ENCODE results near the gene MTNR1B. TPM values are rescaled to one million over a fixed set of nuclear protein-coding genes. Genes with fewer than 3 reads are reported as not detected.

Gene MTNR1B
- total and polyA plus RNA-seq, 2 donors (not counting 1 experiment from before 2014, with no cell fraction given): not detected

DNA sequence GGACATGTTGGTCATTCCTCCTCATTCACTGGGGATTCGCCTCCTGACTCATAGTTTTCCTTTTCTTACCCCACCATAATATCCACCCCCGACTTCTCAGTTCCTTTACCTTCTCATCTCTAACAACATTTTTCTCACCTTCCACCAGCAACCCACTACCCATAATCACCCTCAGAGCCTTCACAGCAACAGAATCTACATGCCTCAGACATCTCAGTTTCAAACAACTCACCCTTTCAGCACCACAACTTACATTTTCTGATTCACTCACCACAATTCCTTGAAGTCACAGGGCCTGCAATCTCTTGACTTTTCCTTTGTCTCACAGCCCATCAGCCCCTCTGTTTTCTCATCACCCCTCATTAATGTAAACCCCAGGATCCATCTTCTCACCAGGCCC lies 2.3 kb upstream of the MTNR1B start:
- no peak for TF ChIP-seq EZH2 (IDR thresholded peaks at IDR 0.05; ENCODE audit: borderline replicate concordance, insufficient read depth, low read depth, low read length, poor library complexity, severe bottlenecking)
- TF ChIP-seq, protein P1, sequence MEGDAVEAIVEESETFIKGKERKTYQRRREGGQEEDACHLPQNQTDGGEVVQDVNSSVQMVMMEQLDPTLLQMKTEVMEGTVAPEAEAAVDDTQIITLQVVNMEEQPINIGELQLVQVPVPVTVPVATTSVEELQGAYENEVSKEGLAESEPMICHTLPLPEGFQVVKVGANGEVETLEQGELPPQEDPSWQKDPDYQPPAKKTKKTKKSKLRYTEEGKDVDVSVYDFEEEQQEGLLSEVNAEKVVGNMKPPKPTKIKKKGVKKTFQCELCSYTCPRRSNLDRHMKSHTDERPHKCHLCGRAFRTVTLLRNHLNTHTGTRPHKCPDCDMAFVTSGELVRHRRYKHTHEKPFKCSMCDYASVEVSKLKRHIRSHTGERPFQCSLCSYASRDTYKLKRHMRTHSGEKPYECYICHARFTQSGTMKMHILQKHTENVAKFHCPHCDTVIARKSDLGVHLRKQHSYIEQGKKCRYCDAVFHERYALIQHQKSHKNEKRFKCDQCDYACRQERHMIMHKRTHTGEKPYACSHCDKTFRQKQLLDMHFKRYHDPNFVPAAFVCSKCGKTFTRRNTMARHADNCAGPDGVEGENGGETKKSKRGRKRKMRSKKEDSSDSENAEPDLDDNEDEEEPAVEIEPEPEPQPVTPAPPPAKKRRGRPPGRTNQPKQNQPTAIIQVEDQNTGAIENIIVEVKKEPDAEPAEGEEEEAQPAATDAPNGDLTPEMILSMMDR (IDR thresholded peaks at IDR 0.05): no peak
- DNase-seq (no peak), ATAC-seq (ENCODE audit: low read depth) (no peak)
- Mint-ChIP-seq H3K4me3 (no peak overlapping the region), H3K27ac (no peak overlapping the region), H3K9me3 (ENCODE audit: insufficient read depth) (peaks cover 2% of the 10 kb centered on the region), H3K27me3 (peaks cover 8% of the 10 kb centered on the region), H3K4me1 (no peaks in the 10 kb centered on the region)
- H3K27ac ChIP-seq (ENCODE audit: low read length in 2 of 2): no peak overlapping the region
- H3K36me3 ChIP-seq (replicated peaks in 1 of 2; ENCODE audit: control extremely low read depth in 1 of 2, control insufficient read depth in 1 of 2, extremely low read depth in 1 of 2, insufficient read depth in 2 of 2, low read length in 1 of 2): no peaks in the 10 kb centered on the region
- H3K9ac ChIP-seq (ENCODE audit: low read length): no peak overlapping the region
- 94% methylated on average over 2 of the region's 2 CpGs for WGBS (ENCODE audit: insufficient coverage)
- ChIA-PET CTCF (no interaction called here), POLR2A (no interaction called here)
- peaks cover 0 to 7% (median 0%) of the 10 kb centered on the region in 4 experiments for H3K27me3 ChIP-seq (replicated peaks in 1 of 4; ENCODE audit: control extremely low read depth in 1 of 4, control insufficient read depth in 3 of 4, insufficient read depth in 4 of 4, low read length in 3 of 4)
- no peak overlapping the region for H2AFZ ChIP-seq (ENCODE audit: insufficient read depth, low read depth, low read length, poor library complexity, severe bottlenecking)
- no peak overlapping the region for H3K4me2 ChIP-seq (replicated peaks; ENCODE audit: low read depth, low read length, poor library complexity, severe bottlenecking)
- intact Hi-C loops (cut with micrococcal nuclease): no loop called here
- no peaks in the 10 kb centered on the region for H3K4me1 ChIP-seq (ENCODE audit: control insufficient read depth in 2 of 2, insufficient read depth in 2 of 2, low read length in 2 of 2)
- peaks cover 0 to 12% (median 0%) of the 10 kb centered on the region in 3 donors for H3K9me3 ChIP-seq (ENCODE audit: control extremely low read depth in 1 of 3, control insufficient read depth in 2 of 3, insufficient read depth in 1 of 3, low read length in 2 of 3)
- no peak overlapping the region for H3K4me3 ChIP-seq (ENCODE audit: control extremely low read depth in 1 of 5, extremely low read depth in 1 of 5, insufficient read depth in 1 of 5, low read depth in 2 of 5, low read length in 4 of 5)
- H3K79me2 ChIP-seq (ENCODE audit: control insufficient read depth, insufficient read depth, low read length): no peaks in the 10 kb centered on the region
- H4K20me1 ChIP-seq (ENCODE audit: control insufficient read depth, insufficient read depth, low read length, poor library complexity, severe bottlenecking): no peaks in the 10 kb centered on the region

- no peak for ATAC-seq (ENCODE audit: low read depth)
- Mint-ChIP-seq H3K9me3 (ENCODE audit: insufficient read depth) (peaks cover 2% of the 10 kb centered on the region), H3K4me1 (no peaks in the 10 kb centered on the region), H3K27ac (no peak overlapping the region), H3K4me3 (no peak overlapping the region), H3K27me3 (peaks cover 11% of the 10 kb centered on the region)
- WGBS (ENCODE audit: insufficient coverage): no CpG with 5 or more reads among the region's 2 CpGs
- POLR2A ChIA-PET: no interaction called here
- no peak for DNase-seq
- CTCF ChIA-PET: no interaction called here
- peaks cover 0 to 12% (median 0%) of the 10 kb centered on the region in 3 donors for H3K9me3 ChIP-seq (ENCODE audit: control extremely low read depth in 1 of 3, control insufficient read depth in 2 of 3, insufficient read depth in 1 of 3, low read length in 2 of 3)
- H3K4me3 ChIP-seq (ENCODE audit: control extremely low read depth in 1 of 5, extremely low read depth in 1 of 5, insufficient read depth in 1 of 5, low read depth in 2 of 5, low read length in 4 of 5): no peak overlapping the region
- peaks cover 0 to 7% (median 0%) of the 10 kb centered on the region in 4 experiments for H3K27me3 ChIP-seq (replicated peaks in 1 of 4; ENCODE audit: control extremely low read depth in 1 of 4, control insufficient read depth in 3 of 4, insufficient read depth in 4 of 4, low read length in 3 of 4)
- no peak overlapping the region for H3K4me2 ChIP-seq (replicated peaks; ENCODE audit: low read depth, low read length, poor library complexity, severe bottlenecking)
- H3K36me3 ChIP-seq (replicated peaks in 1 of 2; ENCODE audit: control extremely low read depth in 1 of 2, control insufficient read depth in 1 of 2, extremely low read depth in 1 of 2, insufficient read depth in 2 of 2, low read length in 1 of 2): no peaks in the 10 kb centered on the region
- H3K9ac ChIP-seq (ENCODE audit: low read length): no peak overlapping the region
- H4K20me1 ChIP-seq (ENCODE audit: control insufficient read depth, insufficient read depth, low read length, poor library complexity, severe bottlenecking): no peaks in the 10 kb centered on the region
- no peaks in the 10 kb centered on the region for H3K4me1 ChIP-seq (ENCODE audit: control insufficient read depth in 2 of 2, insufficient read depth in 2 of 2, low read length in 2 of 2)
- TF ChIP-seq, protein P1 (IDR thresholded peaks at IDR 0.05): no peak
- TF ChIP-seq EZH2 (IDR thresholded peaks at IDR 0.05; ENCODE audit: borderline replicate concordance, insufficient read depth, low read depth, low read length, poor library complexity, severe bottlenecking): no peak
- H2AFZ ChIP-seq (ENCODE audit: insufficient read depth, low read depth, low read length, poor library complexity, severe bottlenecking): no peak overlapping the region
- intact Hi-C loops (cut with micrococcal nuclease): no loop called here
- H3K27ac ChIP-seq (ENCODE audit: low read length in 2 of 2): no peak overlapping the region
- no peaks in the 10 kb centered on the region for H3K79me2 ChIP-seq (ENCODE audit: control insufficient read depth, insufficient read depth, low read length)
Observed at GRCh38 chr11:92967867-92968266, 1.6 kb upstream of the MTNR1B start.

Data from B cell (primary cell).